ENCODE results near the gene SERPINB3.
"Not testable (repeated sequence)": the region's sequence is repeated elsewhere in the genome, so short reads cannot be mapped to it uniquely, and the experiment has no call there.

Gene SERPINB3

GRCh38 chr18:63644694-63645093, 17.0 kb downstream of the SERPINB3 start:
- not testable (repeated sequence) for DNase-seq

GRCh38 chr18:63644142-63644541, 17.6 kb downstream of the SERPINB3 start, which contains the start of gene SERPINB4:
Gene SERPINB4, minus strand, starts transcription at chr18:63644256. Its CDS starts 679 bp downstream, at chr18:63643577.
- DNase-seq: not testable (repeated sequence)

- not testable (repeated sequence) for DNase-seq
These were observed 18.9 kb downstream of the SERPINB3 start for GRCh38 chr18:63642668-63643356.

- not testable (repeated sequence) for DNase-seq
These were observed 20.5 kb downstream of the SERPINB3 start for GRCh38 chr18:63641157-63641680.

- no peak for DNase-seq
These were observed 24.0 kb downstream of the SERPINB3 start for GRCh38 chr18:63637703-63638102.

- DNase-seq: no peak
These were observed 33.9 kb downstream of the SERPINB3 start for GRCh38 chr18:63627819-63628218.

- no peak for DNase-seq
These were observed 35.3 kb downstream of the SERPINB3 start for GRCh38 chr18:63626431-63626830.

- no peak for DNase-seq
These were observed 36.8 kb downstream of the SERPINB3 start for GRCh38 chr18:63624863-63625262.

- DNase-seq: peak; percentile 9
These were observed 42.0 kb downstream of the SERPINB3 start for GRCh38 chr18:63619661-63620060.

- DNase-seq: no peak
These were observed 43.8 kb downstream of the SERPINB3 start for GRCh38 chr18:63617915-63618234.

- DNase-seq: no peak
These were observed 44.4 kb downstream of the SERPINB3 start for GRCh38 chr18:63617049-63617914.

- DNase-seq: no peak
These were observed 48.3 kb downstream of the SERPINB3 start for GRCh38 chr18:63613420-63613819.

- no peak for DNase-seq
These were observed 55.2 kb downstream of the SERPINB3 start for GRCh38 chr18:63606526-63606925.

Data from NCI-H2171 treated with DMSO at 0.1 percent for 48 hours (cell line).